Muscle layer of colon (tissue), 2 donors: Measurements from ENCODE around the gene NRG2.

Experiments used
- H3K27ac ChIP-seq: one replicate; pipeline ENCODE4 v1.7.0; 2013; ENCODE audit warnings: low read depth, mild to moderate bottlenecking, low read length, moderate library complexity
- H3K27me3 ChIP-seq, 2 donors: one replicate each; pipeline ENCODE4 v1.7.0; 2013; ENCODE audit warnings: low read length in 2 of 2, mild to moderate bottlenecking in 2 of 2; ENCODE audit not compliant: insufficient read depth in 2 of 2, control insufficient read depth in 1 of 2
- H3K36me3 ChIP-seq: one replicate; pipeline ENCODE4 v1.7.0; 2013; ENCODE audit warnings: mild to moderate bottlenecking, low read length; ENCODE audit not compliant: insufficient read depth
- H3K4me1 ChIP-seq: one replicate; pipeline ENCODE4 v1.7.0; 2013; ENCODE audit warnings: mild to moderate bottlenecking, low read length; ENCODE audit not compliant: insufficient read depth
- H3K4me3 ChIP-seq, 2 donors: one replicate each; pipeline ENCODE4 v1.7.0; 2013; ENCODE audit warnings: low read length in 2 of 2, low read depth in 1 of 2, mild to moderate bottlenecking in 1 of 2, moderate library complexity in 1 of 2
- H3K9ac ChIP-seq: one replicate; pipeline ENCODE4 v1.7.0; 2013; ENCODE audit warnings: low read length
- H3K9me3 ChIP-seq: one replicate; pipeline ENCODE4 v1.7.0; 2013; ENCODE audit warnings: mild to moderate bottlenecking, low read length
- donor health status: abdominal sarcoma.
- donor health status: Adenocarcinoma of cecum.

NRG2 gene

GRCh38 chr5:139901251-139901575, 141.9 kb downstream of the NRG2 start:
- H3K4me3 ChIP-seq = no peak overlapping the region
- H3K4me1 ChIP-seq = peaks cover 18% of the 10 kb centered on the region
- no peaks in the 10 kb centered on the region for H3K36me3 ChIP-seq
- H3K9me3 ChIP-seq = no peaks in the 10 kb centered on the region
- H3K27me3 ChIP-seq = peaks cover 0 to 29% of the 10 kb centered on the region in 2 donors
- H3K27ac ChIP-seq = no peak overlapping the region
- H3K9ac ChIP-seq = no peak overlapping the region

GRCh38 chr5:139900546-139901250, 142.4 kb downstream of the NRG2 start:
- Histone ChIP-seq H3K4me1 (peaks cover 23% of the 10 kb centered on the region), H3K27me3 (peaks cover 0 to 29% of the 10 kb centered on the region in 2 donors), H3K27ac (no peak overlapping the region), H3K9ac (no peak overlapping the region), H3K4me3 (no peak overlapping the region), H3K36me3 (no peaks in the 10 kb centered on the region), H3K9me3 (no peaks in the 10 kb centered on the region)

GRCh38 chr5:139898981-139899380, 144.1 kb downstream of the NRG2 start:
- Histone ChIP-seq H3K36me3 (no peaks in the 10 kb centered on the region), H3K9me3 (no peaks in the 10 kb centered on the region), H3K9ac (no peak overlapping the region), H3K4me1 (peaks cover 30% of the 10 kb centered on the region), H3K27ac (no peak overlapping the region), H3K4me3 (no peak overlapping the region), H3K27me3 (peaks cover 0 to 19% of the 10 kb centered on the region in 2 donors)

GRCh38 chr5:139897982-139898381, 145.1 kb downstream of the NRG2 start:
- no peaks in the 10 kb centered on the region for H3K9me3 ChIP-seq
- H3K4me1 ChIP-seq = peaks cover 34% of the 10 kb centered on the region
- no peak overlapping the region for H3K9ac ChIP-seq
- H3K27me3 ChIP-seq = peaks cover 0 to 11% of the 10 kb centered on the region in 2 donors
- no peak overlapping the region for H3K4me3 ChIP-seq
- no peaks in the 10 kb centered on the region for H3K36me3 ChIP-seq
- H3K27ac ChIP-seq = no peak overlapping the region

- peaks cover 34% of the 10 kb centered on the region for H3K4me1 ChIP-seq
- no peak overlapping the region for H3K9ac ChIP-seq
- no peak overlapping the region for H3K4me3 ChIP-seq
- no peaks in the 10 kb centered on the region for H3K9me3 ChIP-seq
- H3K27me3 ChIP-seq = peaks cover 0 to 5% of the 10 kb centered on the region in 2 donors
- no peaks in the 10 kb centered on the region for H3K36me3 ChIP-seq
- H3K27ac ChIP-seq = no peak overlapping the region
Measured at GRCh38 chr5:139897342-139897741, 145.8 kb downstream of the NRG2 start.

- no peaks in the 10 kb centered on the region for H3K36me3 ChIP-seq
- no peak overlapping the region for H3K27ac ChIP-seq
- H3K4me1 ChIP-seq = peaks cover 34% of the 10 kb centered on the region
- no peak overlapping the region for H3K9ac ChIP-seq
- H3K4me3 ChIP-seq = no peak overlapping the region
- no peaks in the 10 kb centered on the region for H3K9me3 ChIP-seq
- no peaks in the 10 kb centered on the region for H3K27me3 ChIP-seq
Measured at GRCh38 chr5:139896718-139897117, 146.4 kb downstream of the NRG2 start.

GRCh38 chr5:139895647-139896046, 147.5 kb downstream of the NRG2 start:
- H3K9ac ChIP-seq = no peak overlapping the region
- H3K27ac ChIP-seq = no peak overlapping the region

GRCh38 chr5:139895046-139895445, 148.1 kb downstream of the NRG2 start:
- H3K27ac ChIP-seq = no peak overlapping the region
- no peaks in the 10 kb centered on the region for H3K27me3 ChIP-seq
- no peaks in the 10 kb centered on the region for H3K9me3 ChIP-seq
- no peak overlapping the region for H3K4me3 ChIP-seq
- no peaks in the 10 kb centered on the region for H3K36me3 ChIP-seq
- H3K4me1 ChIP-seq = peaks cover 34% of the 10 kb centered on the region
- H3K9ac ChIP-seq = no peak overlapping the region

More at GRCh38 chr5:139895647-139896046, 147.5 kb downstream of the NRG2 start:
- H3K4me3 ChIP-seq = no peak overlapping the region
- H3K36me3 ChIP-seq = no peaks in the 10 kb centered on the region
- H3K27me3 ChIP-seq = no peaks in the 10 kb centered on the region
- H3K4me1 ChIP-seq = peaks cover 34% of the 10 kb centered on the region
- no peaks in the 10 kb centered on the region for H3K9me3 ChIP-seq

GRCh38 chr5:139893873-139894272, 149.2 kb downstream of the NRG2 start:
- Histone ChIP-seq H3K27me3 (no peaks in the 10 kb centered on the region), H3K4me1 (peaks cover 34% of the 10 kb centered on the region), H3K27ac (peak overlapping the region; percentile 10), H3K9me3 (no peaks in the 10 kb centered on the region), H3K36me3 (no peaks in the 10 kb centered on the region), H3K9ac (no peak overlapping the region), H3K4me3 (no peak overlapping the region)

GRCh38 chr5:139889410-139889809, 153.7 kb downstream of the NRG2 start:
- no peaks in the 10 kb centered on the region for H3K27me3 ChIP-seq
- no peak overlapping the region for H3K27ac ChIP-seq
- H3K9me3 ChIP-seq = no peaks in the 10 kb centered on the region
- H3K4me3 ChIP-seq = no peak overlapping the region
- peaks cover 13% of the 10 kb centered on the region for H3K4me1 ChIP-seq
- no peak overlapping the region for H3K9ac ChIP-seq
- H3K36me3 ChIP-seq = no peaks in the 10 kb centered on the region

GRCh38 chr5:139888370-139888769, 154.7 kb downstream of the NRG2 start:
- no peak overlapping the region for H3K4me3 ChIP-seq
- no peaks in the 10 kb centered on the region for H3K27me3 ChIP-seq
- no peaks in the 10 kb centered on the region for H3K9me3 ChIP-seq
- H3K27ac ChIP-seq = no peak overlapping the region
- H3K36me3 ChIP-seq = no peaks in the 10 kb centered on the region
- H3K9ac ChIP-seq = no peak overlapping the region
- peaks cover 13% of the 10 kb centered on the region for H3K4me1 ChIP-seq

GRCh38 chr5:139886213-139886612, 156.9 kb downstream of the NRG2 start:
- Histone ChIP-seq H3K4me1 (peaks cover 12% of the 10 kb centered on the region), H3K27ac (no peak overlapping the region), H3K4me3 (no peak overlapping the region), H3K9ac (no peak overlapping the region), H3K9me3 (no peaks in the 10 kb centered on the region), H3K27me3 (no peaks in the 10 kb centered on the region), H3K36me3 (no peaks in the 10 kb centered on the region)
